BLaER1 (cell line): ENCODE data around the gene SLC7A11.
"Not testable (repeated sequence)": the region's sequence is repeated elsewhere in the genome, so short reads cannot be mapped to it uniquely, and the experiment has no call there.

ENCODE experiments used
- H3K27ac ChIP-seq: shearing (Covaris generic); formaldehyde crosslinking; 2 replicates; pipeline ENCODE4 v1.8.1; 2022
- H3K27me3 ChIP-seq: shearing (Covaris generic); formaldehyde crosslinking; 2 replicates; pipeline ENCODE4 v1.8.1; 2022
- H3K36me3 ChIP-seq: shearing (Covaris generic); formaldehyde crosslinking; 2 replicates; pipeline ENCODE4 v1.8.1; 2022
- H3K4me1 ChIP-seq: shearing (Covaris generic); formaldehyde crosslinking; 2 replicates; pipeline ENCODE4 v1.8.1; 2022
- H3K4me2 ChIP-seq: shearing (Covaris generic); formaldehyde crosslinking; 2 replicates; pipeline ENCODE4 v1.8.1; 2022
- H3K4me3 ChIP-seq: shearing (Covaris generic); formaldehyde crosslinking; 2 replicates; pipeline ENCODE4 v1.8.1; 2022
- H3K9ac ChIP-seq: shearing (Covaris generic); formaldehyde crosslinking; 2 replicates; pipeline ENCODE4 v1.8.1; 2022
- H3K9me3 ChIP-seq: shearing (Covaris generic); formaldehyde crosslinking; 2 replicates; pipeline ENCODE4 v1.8.1; 2022
- H4K20me1 ChIP-seq: shearing (Covaris generic); formaldehyde crosslinking; 2 replicates; pipeline ENCODE4 v1.8.1; 2022
- Cebpa-rat ChIP-seq: shearing (Covaris generic); IDR thresholded peaks from 2 replicates; pipeline ENCODE4 v1.8.1; 2022

SLC7A11 gene

GRCh38 chr4:138218976-138219375 lies 23.2 kb downstream of the SLC7A11 start:
- no peak overlapping the region for H3K27ac ChIP-seq
- H3K9ac ChIP-seq, result no peak overlapping the region
- H4K20me1 ChIP-seq, result no peaks in the 10 kb centered on the region
- H3K36me3 ChIP-seq, result no peaks in the 10 kb centered on the region
- H3K27me3 ChIP-seq, result no peaks in the 10 kb centered on the region
- H3K9me3 ChIP-seq, result no peaks in the 10 kb centered on the region
- H3K4me2 ChIP-seq, result no peak overlapping the region
- no peak overlapping the region for H3K4me3 ChIP-seq
- TF ChIP-seq Cebpa-rat, result no peak
- H3K4me1 ChIP-seq, result peaks cover 13% of the 10 kb centered on the region

DNA sequence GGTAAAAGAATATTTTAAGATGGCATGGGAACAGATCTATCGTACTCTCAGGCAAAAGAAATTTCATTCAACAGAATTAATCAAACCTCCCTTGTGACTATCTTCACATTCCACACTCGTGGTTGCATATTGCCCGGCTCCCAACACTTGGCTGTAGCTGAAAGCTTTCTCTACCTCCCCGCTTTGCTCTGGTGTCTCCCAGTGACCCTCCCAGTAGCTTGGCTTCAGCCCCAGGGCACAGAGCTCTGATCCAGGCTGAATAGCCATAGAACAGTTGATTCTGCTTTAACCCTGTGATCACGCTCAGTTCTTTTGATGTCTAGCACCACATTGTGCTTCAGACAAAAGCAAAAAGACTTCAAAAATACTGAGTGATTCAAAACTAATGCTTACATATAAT lies 24.6 kb downstream of the SLC7A11 start:
- no peak overlapping the region for H3K4me2 ChIP-seq
- H3K27ac ChIP-seq, result no peak overlapping the region

DNA sequence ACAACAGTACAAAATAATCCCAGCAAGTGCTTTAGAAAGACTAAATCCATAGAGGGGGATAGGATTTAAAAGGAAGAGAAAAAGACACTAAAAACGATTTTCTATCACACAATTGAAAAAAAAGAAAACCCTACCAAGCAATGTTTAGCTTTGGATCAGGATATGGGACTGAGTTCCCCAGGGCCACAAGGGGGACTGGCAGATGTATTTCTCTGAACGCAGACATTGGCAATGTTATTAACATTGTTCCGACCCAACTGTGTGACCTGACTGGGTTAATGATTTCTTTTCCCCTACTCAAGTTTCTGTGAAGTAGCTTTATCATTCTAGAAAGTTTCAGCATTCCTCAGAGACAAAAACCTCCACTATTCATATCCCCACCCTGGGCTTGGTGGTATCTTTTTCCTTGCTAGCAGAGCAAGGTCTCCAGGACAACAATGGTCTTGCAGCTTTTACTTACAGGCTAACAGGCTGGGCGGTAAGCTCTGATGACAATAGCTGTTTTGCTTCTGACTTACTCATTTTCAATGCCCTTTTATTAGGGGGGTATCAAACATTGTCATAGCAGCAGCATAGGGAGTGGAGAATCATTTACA lies 25.8 kb downstream of the SLC7A11 start:
- Histone ChIP-seq H3K9ac (no peak overlapping the region), H3K36me3 (no peaks in the 10 kb centered on the region), H3K27me3 (no peaks in the 10 kb centered on the region), H3K4me1 (peaks cover 13% of the 10 kb centered on the region), H3K4me2 (peak overlapping the region; percentile 54; the same call in 1 of the 2 replicates), H3K27ac (no peak overlapping the region), H3K9me3 (no peaks in the 10 kb centered on the region), H4K20me1 (no peaks in the 10 kb centered on the region), H3K4me3 (no peak overlapping the region)
- no peak for TF ChIP-seq Cebpa-rat

More for the DNA sequence above, 24.6 kb downstream of the SLC7A11 start:
- H3K4me3 ChIP-seq, result no peak overlapping the region
- peaks cover 13% of the 10 kb centered on the region for H3K4me1 ChIP-seq
- no peaks in the 10 kb centered on the region for H3K36me3 ChIP-seq
- H3K9me3 ChIP-seq, result no peaks in the 10 kb centered on the region
- H3K9ac ChIP-seq, result no peak overlapping the region
- TF ChIP-seq Cebpa-rat, result no peak
- H3K27me3 ChIP-seq, result no peaks in the 10 kb centered on the region
- no peaks in the 10 kb centered on the region for H4K20me1 ChIP-seq

- H4K20me1 ChIP-seq, H3K36me3 ChIP-seq, H3K9ac ChIP-seq, H3K4me2 ChIP-seq, H3K4me1 ChIP-seq, H3K9me3 ChIP-seq, H3K27me3 ChIP-seq, H3K4me3 ChIP-seq, H3K27ac ChIP-seq: not testable (repeated sequence)
Measured at GRCh38 chr4:138210576-138210975, 31.6 kb downstream of the SLC7A11 start.

- no peaks in the 10 kb centered on the region for H3K27me3 ChIP-seq
- no peak overlapping the region for H3K4me3 ChIP-seq
- H3K4me1 ChIP-seq, result no peaks in the 10 kb centered on the region
- TF ChIP-seq Cebpa-rat, result no peak
- no peak overlapping the region for H3K4me2 ChIP-seq
- H4K20me1 ChIP-seq, result no peaks in the 10 kb centered on the region
- no peaks in the 10 kb centered on the region for H3K36me3 ChIP-seq
- H3K9ac ChIP-seq, result no peak overlapping the region
- no peaks in the 10 kb centered on the region for H3K9me3 ChIP-seq
- H3K27ac ChIP-seq, result no peak overlapping the region
Measured at GRCh38 chr4:138209094-138209493, 33.1 kb downstream of the SLC7A11 start.

- H3K36me3 ChIP-seq, result no peaks in the 10 kb centered on the region
- no peak for TF ChIP-seq Cebpa-rat
Measured at GRCh38 chr4:138205531-138206233, 36.5 kb downstream of the SLC7A11 start.

GRCh38 chr4:138204507-138204906 lies 37.6 kb downstream of the SLC7A11 start:
- H3K4me3 ChIP-seq, result no peak overlapping the region
- no peaks in the 10 kb centered on the region for H3K27me3 ChIP-seq
- H3K4me2 ChIP-seq, result no peak overlapping the region
- H3K9ac ChIP-seq, result no peak overlapping the region
- no peak for TF ChIP-seq Cebpa-rat
- H4K20me1 ChIP-seq, result no peaks in the 10 kb centered on the region
- H3K36me3 ChIP-seq, result no peaks in the 10 kb centered on the region
- no peak overlapping the region for H3K27ac ChIP-seq
- no peaks in the 10 kb centered on the region for H3K4me1 ChIP-seq
- H3K9me3 ChIP-seq, result no peaks in the 10 kb centered on the region

More at GRCh38 chr4:138205531-138206233, 36.5 kb downstream of the SLC7A11 start:
- Histone ChIP-seq H3K27me3 (no peaks in the 10 kb centered on the region), H3K4me2 (no peak overlapping the region), H3K9ac (no peak overlapping the region), H3K4me3 (no peak overlapping the region), H3K4me1 (no peaks in the 10 kb centered on the region), H3K27ac (no peak overlapping the region), H3K9me3 (no peaks in the 10 kb centered on the region), H4K20me1 (no peaks in the 10 kb centered on the region)

DNA sequence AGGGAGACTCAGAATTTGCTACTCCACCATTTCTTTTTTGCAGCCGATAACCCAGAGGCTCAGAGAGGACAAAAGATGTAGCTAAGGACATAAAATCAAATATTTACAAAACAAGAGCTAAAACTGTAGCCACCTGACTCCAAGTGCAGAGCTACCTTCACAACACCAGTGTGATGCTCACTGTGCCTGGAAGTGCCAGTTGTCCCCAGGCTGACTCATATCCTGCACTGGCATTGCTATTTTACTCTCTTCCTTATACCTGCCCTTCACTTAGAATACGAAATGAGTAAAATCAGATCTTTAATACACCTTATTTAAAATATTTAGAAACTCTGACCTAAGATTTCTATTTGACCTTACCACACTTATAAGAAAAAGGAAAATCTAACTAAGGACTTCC lies 39.5 kb downstream of the SLC7A11 start:
- H3K9ac ChIP-seq, result no peak overlapping the region
- H3K4me1 ChIP-seq, result no peaks in the 10 kb centered on the region
- H3K27ac ChIP-seq, result no peak overlapping the region
- no peaks in the 10 kb centered on the region for H3K9me3 ChIP-seq
- H4K20me1 ChIP-seq, result no peaks in the 10 kb centered on the region
- no peak for TF ChIP-seq Cebpa-rat
- no peak overlapping the region for H3K4me2 ChIP-seq
- H3K36me3 ChIP-seq, result no peaks in the 10 kb centered on the region
- no peaks in the 10 kb centered on the region for H3K27me3 ChIP-seq
- H3K4me3 ChIP-seq, result no peak overlapping the region

DNA sequence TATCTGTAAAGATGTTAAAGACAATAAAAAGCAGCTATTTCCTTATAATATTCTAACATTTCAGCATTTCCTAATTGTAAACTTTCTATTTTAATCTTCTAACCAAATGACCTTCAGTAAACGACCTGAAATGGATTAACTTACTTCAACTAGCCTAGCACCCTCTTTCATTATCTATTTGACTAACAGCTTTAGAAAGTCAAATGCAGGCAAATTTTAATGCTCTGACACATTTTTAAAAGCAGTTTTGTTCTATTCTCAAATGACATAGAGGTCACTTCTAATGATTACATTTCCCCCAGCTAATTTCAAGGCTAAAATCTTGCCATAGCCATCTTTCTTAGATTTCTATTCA lies 41.9 kb downstream of the SLC7A11 start:
- no peaks in the 10 kb centered on the region for H3K4me1 ChIP-seq
- no peaks in the 10 kb centered on the region for H4K20me1 ChIP-seq
- no peak overlapping the region for H3K4me2 ChIP-seq
- TF ChIP-seq Cebpa-rat, result no peak
- H3K9ac ChIP-seq, result no peak overlapping the region
- no peaks in the 10 kb centered on the region for H3K36me3 ChIP-seq
- H3K9me3 ChIP-seq, result no peaks in the 10 kb centered on the region
- H3K27ac ChIP-seq, result no peak overlapping the region
- no peaks in the 10 kb centered on the region for H3K27me3 ChIP-seq
- no peak overlapping the region for H3K4me3 ChIP-seq

DNA sequence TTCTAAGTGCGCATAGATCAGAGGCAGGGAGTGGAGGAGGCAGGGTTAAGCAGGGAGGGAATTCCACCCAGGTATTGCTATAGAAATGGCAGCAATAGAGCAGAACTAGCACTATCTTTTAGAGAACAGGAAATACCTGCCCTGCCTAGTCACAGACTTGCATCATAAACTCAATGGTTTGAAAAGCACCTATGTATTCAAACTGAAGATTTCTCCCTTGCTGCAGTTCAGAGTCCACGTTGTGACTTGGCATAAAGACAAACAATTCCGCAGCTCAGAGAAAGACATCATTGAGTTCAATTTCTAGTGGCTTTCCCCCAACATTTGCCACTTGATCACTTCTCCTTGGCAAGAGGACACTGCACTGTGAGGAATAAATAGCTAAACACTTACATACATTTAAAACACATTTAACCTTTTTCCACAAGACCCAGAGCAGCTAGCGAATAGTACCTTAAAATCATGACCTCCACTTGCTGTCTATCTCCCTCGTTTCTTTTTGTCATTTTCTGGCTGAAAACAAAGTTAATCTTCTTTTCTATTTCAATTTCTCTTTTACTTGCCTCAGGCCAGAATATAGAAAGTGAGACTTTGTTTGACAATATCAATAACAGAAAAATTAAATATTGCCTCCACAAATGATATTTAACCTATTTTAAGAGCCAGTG lies 42.4 kb downstream of the SLC7A11 start:
- Histone ChIP-seq H3K4me2 (no peak overlapping the region), H3K36me3 (no peaks in the 10 kb centered on the region), H3K4me3 (no peak overlapping the region), H3K4me1 (no peaks in the 10 kb centered on the region), H3K9ac (no peak overlapping the region), H4K20me1 (no peaks in the 10 kb centered on the region), H3K27me3 (no peaks in the 10 kb centered on the region), H3K9me3 (no peaks in the 10 kb centered on the region), H3K27ac (no peak overlapping the region)
- no peak for TF ChIP-seq Cebpa-rat
